Natural killer cell treated with Interleukin-12 subunit alpha and Interleukin-12 subunit beta and Interleukin-15 and Interleukin-18, amount 100 ng/mL, for 72 hours (primary cell): ENCODE data around the gene FPR3. TPM values are rescaled to one million over a fixed set of nuclear protein-coding genes. Genes with fewer than 3 reads are reported as not detected.

Experiments used
- ATAC-seq, 2 donors: fragments of 150-1000 bp; cut with Tn5 transposase in 1 of 2; sonication (Bioruptor Pico), chemical (Tn5 transposase) in 1 of 2; 2 replicates each; pipeline ENCODE4 v1.10.0; 2021
- DNase-seq: peaks from one replicate; pipeline ENCODE4 v3.0.0; 2022; ENCODE audit warnings: low spot score
- H3K27ac Mint-ChIP-seq, 2 donors: 1 replicate in 1 of 2; 2 replicates in 1 of 2; pipeline ENCODE4 v1.8.0; 2022; ENCODE audit warnings: mixed read lengths in 2 of 2, mild to moderate bottlenecking in 1 of 2, moderate library complexity in 1 of 2
- H3K27me3 Mint-ChIP-seq, 2 donors: 1 replicate in 1 of 2; 2 replicates in 1 of 2; pipeline ENCODE4 v1.8.0; 2022; ENCODE audit warnings: mixed read lengths in 2 of 2
- H3K36me3 Mint-ChIP-seq: one replicate; pipeline ENCODE4 v1.8.0; 2022; ENCODE audit warnings: mixed read lengths
- H3K4me1 Mint-ChIP-seq, 2 donors: 1 replicate in 1 of 2; 2 replicates in 1 of 2; pipeline ENCODE4 v1.8.0; 2022; ENCODE audit warnings: low read depth in 2 of 2, mixed read lengths in 2 of 2, mild to moderate bottlenecking in 1 of 2
- H3K4me3 Mint-ChIP-seq: one replicate; pipeline ENCODE4 v1.8.0; 2022; ENCODE audit warnings: mixed read lengths
- H3K9me3 Mint-ChIP-seq: 2 replicates; pipeline ENCODE4 v1.8.0; 2022; ENCODE audit warnings: mixed read lengths
- total RNA-seq, 2 donors: library from RNA; stranded (reverse); gene quantifications; one replicate each; pipeline ENCODE4 v1.2.3, GENCODE V29; 2022

FPR3 gene, protein sequence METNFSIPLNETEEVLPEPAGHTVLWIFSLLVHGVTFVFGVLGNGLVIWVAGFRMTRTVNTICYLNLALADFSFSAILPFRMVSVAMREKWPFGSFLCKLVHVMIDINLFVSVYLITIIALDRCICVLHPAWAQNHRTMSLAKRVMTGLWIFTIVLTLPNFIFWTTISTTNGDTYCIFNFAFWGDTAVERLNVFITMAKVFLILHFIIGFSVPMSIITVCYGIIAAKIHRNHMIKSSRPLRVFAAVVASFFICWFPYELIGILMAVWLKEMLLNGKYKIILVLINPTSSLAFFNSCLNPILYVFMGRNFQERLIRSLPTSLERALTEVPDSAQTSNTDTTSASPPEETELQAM
- not detected for total RNA-seq

DNA sequence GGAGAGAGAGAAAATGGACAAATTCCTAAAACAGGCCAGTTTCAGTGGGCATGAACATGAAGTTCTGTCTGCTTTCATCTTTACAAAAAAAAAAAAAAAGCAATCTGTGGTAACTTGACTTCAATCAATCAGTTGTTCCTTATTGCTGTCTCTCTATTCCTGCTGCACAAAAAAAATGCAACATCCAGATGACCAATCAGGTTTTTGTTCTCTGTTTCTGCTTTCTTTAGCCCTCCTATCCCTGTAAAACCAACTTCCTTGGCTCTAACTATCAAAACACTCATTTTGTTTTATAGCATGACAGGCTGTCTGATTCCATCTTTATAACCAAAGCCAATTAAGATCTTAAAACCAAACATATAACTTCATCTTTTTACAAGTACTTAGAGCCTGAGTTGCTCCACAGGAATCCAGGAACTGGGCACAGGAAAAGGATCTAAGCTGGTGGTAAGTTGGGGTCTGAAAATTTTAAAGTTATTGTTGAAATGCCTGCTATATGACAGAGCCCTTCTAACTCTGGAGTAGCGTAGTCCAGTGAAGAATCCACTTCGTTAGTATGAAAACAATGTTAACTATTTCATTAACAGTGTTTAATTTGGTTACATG is at the start of gene FPR3:
FPR3 (plus strand) TSS at position 273 of the 606 bp plus-strand sequence. CDS start 28,592 bp downstream, outside the sequence.
- Mint-ChIP-seq H3K4me1 (no peaks in the 10 kb centered on the region), H3K9me3 (peaks cover 3% of the 10 kb centered on the region), H3K4me3 (no peak within 1 kb of the TSS), H3K27me3 (peaks cover 0 to 15% of the 10 kb centered on the region in 2 donors), H3K27ac (no peak within 1 kb of the TSS), H3K36me3 (no peaks in the 10 kb centered on the region)
- DNase-seq, result no peak
- ATAC-seq, result no peak

DNA sequence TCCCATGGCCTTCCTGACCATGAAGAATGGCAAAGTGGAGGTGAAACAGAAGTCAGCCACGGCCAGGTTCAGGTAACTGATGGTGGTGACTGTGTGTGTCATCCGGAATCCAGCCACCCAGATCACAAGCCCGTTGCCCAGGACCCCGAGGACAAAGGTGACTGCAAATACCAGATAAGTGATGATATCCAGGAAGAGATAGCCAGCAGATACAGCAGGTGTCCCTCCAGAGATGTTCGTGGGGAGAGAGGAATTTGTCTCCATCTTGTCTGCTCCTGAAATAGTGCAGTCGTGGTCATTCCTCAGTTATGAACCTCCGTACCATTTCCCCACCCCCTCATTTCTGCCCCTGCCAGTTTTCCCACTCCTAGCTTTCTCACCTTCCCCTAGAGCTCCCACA is 48.2 kb upstream of the FPR3 start:
- Mint-ChIP-seq H3K36me3 (no peaks in the 10 kb centered on the region), H3K4me3 (no peak overlapping the region), H3K4me1 (no peaks in the 10 kb centered on the region), H3K9me3 (peaks cover 3% of the 10 kb centered on the region), H3K27ac (no peak overlapping the region), H3K27me3 (peaks cover 8 to 13% of the 10 kb centered on the region in 2 donors)
- no peak for ATAC-seq
- DNase-seq, result no peak

DNA sequence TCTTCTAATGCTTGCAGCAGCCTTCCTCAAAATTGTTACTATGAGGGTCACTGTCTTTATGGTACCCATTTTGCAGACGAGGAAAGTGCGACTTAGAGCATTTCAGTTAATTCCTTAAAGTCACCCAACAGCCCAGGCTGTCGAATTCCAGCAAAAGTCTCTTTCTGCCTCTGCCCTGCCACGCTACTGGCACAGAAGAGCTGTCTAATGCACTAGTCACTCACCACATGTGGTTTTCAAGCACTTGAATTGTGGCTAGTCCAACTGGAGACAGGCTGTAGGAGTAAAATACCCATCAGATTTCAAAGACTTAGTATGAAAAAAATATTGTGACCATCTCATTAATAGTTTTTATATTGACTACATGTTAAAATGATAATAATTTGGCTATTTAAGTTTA is 45.0 kb upstream of the FPR3 start:
- Mint-ChIP-seq H3K9me3 (peaks cover 3% of the 10 kb centered on the region), H3K4me1 (no peaks in the 10 kb centered on the region), H3K36me3 (no peaks in the 10 kb centered on the region), H3K27ac (no peak overlapping the region), H3K4me3 (no peak overlapping the region), H3K27me3 (peaks cover 8 to 13% of the 10 kb centered on the region in 2 donors)
- DNase-seq (no peak), ATAC-seq (no peak)

DNA sequence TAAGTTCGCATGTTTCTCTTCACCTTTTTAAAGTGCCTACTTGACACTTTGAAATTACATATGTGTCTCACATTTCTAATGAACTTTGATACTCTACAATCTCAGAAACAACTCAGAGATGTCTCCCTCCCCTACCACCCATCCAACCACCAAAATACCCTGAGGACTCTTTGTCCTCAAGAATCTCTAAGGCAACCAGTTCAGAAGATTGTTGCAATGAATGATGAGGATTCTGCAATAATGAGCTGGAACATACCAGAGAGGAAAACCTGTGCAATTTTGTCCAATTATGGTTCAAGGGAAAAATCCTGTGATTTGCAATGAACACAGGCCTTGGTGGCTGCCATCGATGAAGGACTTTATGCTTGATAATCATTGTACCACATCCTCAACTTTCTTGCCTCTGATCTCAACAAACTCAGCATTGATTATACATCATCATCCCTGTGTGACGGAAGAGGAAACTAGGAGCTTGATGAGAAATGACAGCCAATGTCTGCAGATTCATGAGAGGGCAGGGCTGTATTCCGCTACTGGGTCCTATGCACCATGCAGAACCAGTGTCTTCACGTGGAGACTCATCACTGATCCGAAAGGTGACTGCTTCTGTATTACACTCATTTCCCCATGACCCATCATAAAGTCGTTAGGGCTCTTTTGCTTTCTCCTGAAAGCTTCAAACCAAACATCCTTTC is 44.4 kb upstream of the FPR3 start:
- Mint-ChIP-seq H3K9me3 (peaks cover 6% of the 10 kb centered on the region), H3K27me3 (peaks cover 13 to 14% of the 10 kb centered on the region in 2 donors), H3K36me3 (peaks cover under 1% of the 10 kb centered on the region), H3K4me3 (peak overlapping the region; percentile 13), H3K27ac (no peak overlapping the region), H3K4me1 (no peaks in the 10 kb centered on the region)
- DNase-seq (no peak), ATAC-seq (no peak)

DNA sequence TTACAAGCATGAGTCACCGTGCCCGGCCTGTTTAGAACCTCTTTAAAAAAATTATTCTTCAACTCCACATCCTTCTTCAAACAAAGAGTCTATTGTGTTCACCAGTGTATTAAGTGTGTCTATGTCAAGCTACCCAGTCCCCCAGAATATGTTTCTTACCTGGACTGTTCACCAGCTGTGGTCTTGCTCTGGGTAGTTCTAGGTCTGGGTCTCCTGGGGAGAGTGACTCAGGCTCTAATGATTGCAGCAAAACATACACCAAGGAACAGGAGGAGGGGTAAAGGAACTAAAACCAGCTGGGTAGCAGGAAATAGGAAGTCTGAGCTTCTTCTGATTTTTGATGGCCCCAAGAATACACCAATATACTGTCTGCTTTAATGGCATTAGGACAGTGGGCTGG is 43.3 kb upstream of the FPR3 start, which contains the start of gene FPR1:
FPR1 (minus strand) TSS at position 224 of the 400 bp plus-strand sequence. CDS start 4,884 bp downstream, outside the sequence.
- peaks cover 8% of the 10 kb centered on the region for H3K9me3 Mint-ChIP-seq
- H3K27ac Mint-ChIP-seq, result no peak within 1 kb of the TSS
- DNase-seq, result no peak
- ATAC-seq, result no peak
- no peaks in the 10 kb centered on the region for H3K4me1 Mint-ChIP-seq
- H3K4me3 Mint-ChIP-seq, result peak within 1 kb of the TSS; percentile 13
- H3K27me3 Mint-ChIP-seq, result peaks cover 14 to 18% of the 10 kb centered on the region in 2 donors
- H3K36me3 Mint-ChIP-seq, result peaks cover 5% of the 10 kb centered on the region

DNA sequence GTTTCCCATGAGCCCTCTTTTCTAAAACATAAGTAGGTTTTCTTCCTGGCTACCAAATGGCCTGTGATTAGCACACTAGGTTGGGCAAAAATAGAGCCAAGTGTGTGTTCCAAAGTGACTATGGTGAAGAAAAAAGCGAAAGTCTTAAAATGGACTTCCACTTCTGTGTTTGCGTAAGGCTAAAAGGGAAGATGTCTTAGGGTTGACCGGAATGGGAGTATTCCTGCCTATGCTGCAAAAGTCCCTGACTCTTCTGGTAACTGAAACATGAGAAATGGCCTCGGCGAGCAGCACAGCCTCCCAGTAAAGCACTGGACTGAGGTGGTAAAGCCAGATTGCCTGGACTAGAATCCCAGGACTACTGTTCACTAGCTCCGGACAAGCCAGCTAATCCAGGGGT is 40.8 kb upstream of the FPR3 start:
- H3K9me3 Mint-ChIP-seq, result peaks cover 8% of the 10 kb centered on the region
- no peak for DNase-seq
- no peaks in the 10 kb centered on the region for H3K4me1 Mint-ChIP-seq
- no peak for ATAC-seq
- peaks cover 13 to 18% of the 10 kb centered on the region in 2 donors for H3K27me3 Mint-ChIP-seq
- no peak overlapping the region for H3K27ac Mint-ChIP-seq
- peaks cover 5% of the 10 kb centered on the region for H3K36me3 Mint-ChIP-seq
- H3K4me3 Mint-ChIP-seq, result no peak overlapping the region

DNA sequence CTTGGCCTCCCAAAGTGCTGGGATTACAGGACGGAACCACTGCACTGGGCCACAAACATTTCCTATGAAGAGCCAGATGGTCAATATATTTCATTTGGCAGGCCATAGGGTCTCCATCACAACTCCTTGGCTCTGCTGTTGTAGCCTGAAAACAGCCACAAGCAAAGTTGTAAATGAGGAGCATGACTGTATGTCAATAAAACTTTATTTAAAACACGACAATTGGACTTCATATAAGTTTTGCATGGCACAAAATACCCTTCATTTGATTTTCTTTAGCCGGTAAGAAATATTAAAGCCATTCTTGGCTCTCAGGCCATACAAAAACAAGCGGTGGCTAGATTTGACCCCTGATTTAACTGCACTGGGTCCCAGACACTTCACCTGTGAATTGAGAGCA is 40.2 kb upstream of the FPR3 start:
- Mint-ChIP-seq H3K36me3 (peaks cover 5% of the 10 kb centered on the region), H3K27me3 (peaks cover 11 to 18% of the 10 kb centered on the region in 2 donors), H3K4me3 (no peak overlapping the region), H3K4me1 (no peaks in the 10 kb centered on the region), H3K9me3 (peaks cover 6% of the 10 kb centered on the region), H3K27ac (no peak overlapping the region)
- DNase-seq (no peak), ATAC-seq (no peak)

DNA sequence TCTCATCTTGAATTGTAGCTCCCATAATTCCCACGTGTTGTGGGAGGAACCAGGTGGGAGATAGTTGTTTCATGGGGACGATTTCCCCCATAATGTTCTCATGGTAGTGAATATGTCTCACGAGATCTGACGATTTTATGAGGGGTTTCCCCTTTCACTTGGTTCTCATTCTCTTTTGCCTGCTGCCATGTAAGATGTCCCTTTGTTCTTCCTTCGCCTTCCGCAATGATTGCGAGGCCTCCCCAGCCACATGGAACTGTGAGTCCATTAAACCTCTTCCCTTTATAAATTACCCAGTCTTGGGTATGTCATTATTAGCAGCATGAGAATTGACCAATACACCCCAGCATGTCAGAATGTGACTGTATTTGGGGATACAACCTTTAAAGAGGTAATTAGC is 39.4 kb upstream of the FPR3 start:
- no peak overlapping the region for H3K27ac Mint-ChIP-seq
- H3K27me3 Mint-ChIP-seq, result peaks cover 11 to 18% of the 10 kb centered on the region in 2 donors
- H3K4me3 Mint-ChIP-seq, result no peak overlapping the region
- no peaks in the 10 kb centered on the region for H3K4me1 Mint-ChIP-seq
- peaks cover 6% of the 10 kb centered on the region for H3K9me3 Mint-ChIP-seq
- ATAC-seq (no peak), DNase-seq (no peak)
- peaks cover 5% of the 10 kb centered on the region for H3K36me3 Mint-ChIP-seq

DNA sequence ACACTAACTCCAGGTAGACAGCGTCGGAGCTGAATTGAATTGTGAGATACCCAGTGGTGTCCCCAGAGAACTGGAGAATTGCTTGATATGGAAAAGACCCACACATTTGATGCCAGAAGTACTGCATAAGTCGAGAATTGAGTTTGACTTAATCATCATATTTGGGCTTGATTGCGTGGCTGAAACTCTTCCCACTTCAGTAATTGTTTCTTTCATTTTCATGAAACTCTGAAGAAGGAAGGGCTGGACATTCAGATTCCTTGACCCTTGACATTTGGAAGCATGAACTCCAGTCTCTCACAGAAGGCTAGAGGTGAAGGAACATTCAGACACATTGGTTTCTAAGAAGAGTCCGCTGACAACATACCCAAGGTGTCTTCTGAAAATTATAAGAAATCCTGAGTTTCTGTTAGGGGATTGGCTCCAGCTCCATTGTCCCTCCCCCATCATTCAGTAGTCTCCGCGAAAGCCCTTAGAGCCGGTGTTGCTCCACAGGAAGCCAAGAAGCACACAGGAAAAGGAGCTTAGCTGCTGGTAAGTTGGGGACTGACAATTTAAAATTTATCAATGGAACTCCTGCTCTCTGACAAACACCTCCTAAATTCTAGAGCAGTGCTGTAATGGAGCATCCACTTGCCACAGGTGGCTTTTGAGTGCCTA is 34.1 kb upstream of the FPR3 start, which contains the start of gene FPR2:
FPR2 (plus strand) TSS at position 484 of the 660 bp plus-strand sequence. CDS start 7,479 bp downstream, outside the sequence.
- Mint-ChIP-seq H3K4me3 (no peak within 1 kb of the TSS), H3K27me3 (peaks cover 22 to 28% of the 10 kb centered on the region in 2 donors), H3K27ac (no peak within 1 kb of the TSS), H3K9me3 (no peaks in the 10 kb centered on the region), H3K4me1 (peaks cover 0 to 6% of the 10 kb centered on the region in 2 donors), H3K36me3 (peaks cover 17% of the 10 kb centered on the region)
- no peak for DNase-seq
- no peak for ATAC-seq

DNA sequence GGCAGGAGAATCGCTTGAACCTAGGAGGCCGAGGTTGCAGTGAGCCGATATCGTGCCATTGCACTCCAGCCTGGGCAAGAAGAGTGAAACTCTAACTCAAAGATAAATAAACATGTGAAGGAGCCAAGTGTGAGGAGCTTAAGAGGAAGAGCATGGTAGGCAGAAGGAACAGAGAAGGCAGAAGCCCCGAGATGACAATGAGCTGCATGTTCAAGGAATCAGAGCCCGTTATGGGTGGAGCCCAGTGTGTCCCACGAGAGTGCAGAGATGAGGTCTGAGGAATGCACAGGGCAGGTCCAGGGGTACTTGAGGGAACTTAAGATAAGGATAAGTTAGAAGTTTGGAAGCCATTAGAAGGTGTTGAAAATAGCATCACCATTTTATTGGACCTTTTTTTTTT is 33.3 kb upstream of the FPR3 start:
- H3K9me3 Mint-ChIP-seq, result no peaks in the 10 kb centered on the region
- no peak overlapping the region for H3K4me3 Mint-ChIP-seq
- peaks cover 0 to 6% of the 10 kb centered on the region in 2 donors for H3K4me1 Mint-ChIP-seq
- H3K36me3 Mint-ChIP-seq, result peaks cover 15% of the 10 kb centered on the region
- peaks cover 24 to 26% of the 10 kb centered on the region in 2 donors for H3K27me3 Mint-ChIP-seq
- ATAC-seq, result no peak
- no peak for DNase-seq
- no peak overlapping the region for H3K27ac Mint-ChIP-seq

DNA sequence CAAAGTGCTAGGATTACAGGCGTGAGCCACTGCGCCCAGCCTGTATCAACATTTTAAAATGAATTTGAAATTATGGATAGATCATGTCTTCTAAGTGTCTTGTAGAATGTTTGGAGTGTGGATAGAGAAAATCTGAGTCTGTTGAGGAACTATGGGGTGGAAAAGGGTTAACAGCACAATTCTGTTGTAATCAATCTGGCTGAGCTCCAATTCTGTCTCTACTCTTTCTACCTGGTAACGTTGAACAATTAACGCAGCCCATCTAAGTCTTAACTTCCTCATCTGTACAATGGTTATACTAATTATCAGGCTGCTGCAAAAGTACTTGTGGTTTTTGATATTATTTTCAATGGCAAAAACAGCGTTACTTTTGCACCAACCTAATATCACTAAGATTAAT is 29.9 kb upstream of the FPR3 start:
- H3K4me1 Mint-ChIP-seq, result peaks cover 0 to 6% of the 10 kb centered on the region in 2 donors
- H3K4me3 Mint-ChIP-seq, result no peak overlapping the region
- peak overlapping the region in 1 of 2 donors; percentile 4 for H3K27ac Mint-ChIP-seq
- ATAC-seq (no peak), DNase-seq (no peak)
- peaks cover 15% of the 10 kb centered on the region for H3K36me3 Mint-ChIP-seq
- H3K9me3 Mint-ChIP-seq, result no peaks in the 10 kb centered on the region
- peaks cover 27 to 35% of the 10 kb centered on the region in 2 donors for H3K27me3 Mint-ChIP-seq

DNA sequence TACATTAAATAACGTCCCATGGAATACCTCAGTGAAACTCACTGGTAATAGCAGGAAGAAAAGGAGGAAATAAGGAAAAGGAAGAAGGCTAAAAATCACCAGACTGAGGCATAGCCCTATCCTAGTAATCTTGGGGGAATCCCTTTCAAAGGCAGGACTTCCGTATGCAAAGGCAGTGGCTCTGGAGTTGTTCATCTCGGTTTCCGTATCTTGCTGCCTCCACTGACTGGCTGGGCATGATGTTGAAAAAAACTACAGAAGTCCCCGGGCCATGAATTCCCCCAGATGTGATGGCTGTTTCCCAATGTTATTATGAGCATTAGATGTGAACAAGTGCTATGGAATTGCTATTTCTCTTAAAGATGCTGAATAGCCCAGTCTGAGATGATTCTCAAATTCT is 28.5 kb upstream of the FPR3 start:
- Mint-ChIP-seq H3K27ac (no peak overlapping the region), H3K9me3 (no peaks in the 10 kb centered on the region), H3K4me1 (peaks cover 2 to 10% of the 10 kb centered on the region in 2 donors), H3K4me3 (no peak overlapping the region), H3K36me3 (peaks cover 18% of the 10 kb centered on the region), H3K27me3 (peaks cover 26 to 36% of the 10 kb centered on the region in 2 donors)
- ATAC-seq, result no peak
- DNase-seq, result no peak

DNA sequence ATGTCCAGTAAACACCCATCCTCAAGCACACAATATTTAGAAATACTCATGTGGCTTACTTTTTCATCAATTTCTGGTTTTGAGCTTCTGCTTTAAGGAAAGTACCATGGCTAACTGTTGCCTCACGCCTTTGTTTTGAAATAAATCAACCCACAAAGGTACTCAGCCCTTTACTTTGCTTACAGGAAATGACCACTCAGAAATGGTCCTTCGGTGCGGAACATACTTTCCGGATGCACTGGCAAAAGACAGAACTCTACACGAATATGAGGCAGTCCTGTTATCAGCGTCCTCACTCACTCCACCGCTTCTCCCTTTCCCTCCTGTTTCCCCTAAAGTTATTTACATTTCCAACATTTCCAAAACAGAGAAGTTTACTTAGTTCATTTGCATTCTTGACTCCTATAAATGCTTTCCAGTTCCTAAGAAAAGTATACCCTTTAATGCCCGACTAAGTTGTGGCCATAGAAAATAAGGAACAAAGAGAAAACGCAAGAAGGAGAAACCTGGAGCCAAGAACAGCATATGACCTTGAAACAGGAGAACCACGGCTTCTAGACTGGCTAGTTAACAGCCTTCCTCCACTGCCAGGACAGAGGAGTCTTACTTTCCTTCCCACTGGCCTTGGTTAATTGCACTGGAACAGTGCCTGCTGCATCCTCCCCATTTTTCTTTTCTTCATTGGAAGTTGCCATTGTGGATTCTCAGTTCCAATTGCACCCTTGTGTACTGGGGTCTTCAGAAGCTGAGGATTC is 23.4 kb upstream of the FPR3 start:
- peak; percentile 63 to 71 for ATAC-seq
- Mint-ChIP-seq H3K4me1 (peaks cover 5% of the 10 kb centered on the region in 2 donors), H3K27ac (peak overlapping the region in 1 of 2 donors; percentile 47), H3K27me3 (peaks cover 23 to 34% of the 10 kb centered on the region in 2 donors), H3K9me3 (peaks cover under 1% of the 10 kb centered on the region), H3K4me3 (peak overlapping the region; percentile 36), H3K36me3 (peaks cover 6% of the 10 kb centered on the region)
- no peak for DNase-seq
